HG03103 (cell line): ENCODE results near the gene SLC34A1.

Source experiments
- ATAC-seq: cut with Tn5 transposase; IDR thresholded peaks from one replicate; pipeline ENCODE4 v1.9.1; 2021; ENCODE audit warnings: low read depth; ENCODE audit not compliant: unreplicated experiment

The SLC34A1 gene

DNA sequence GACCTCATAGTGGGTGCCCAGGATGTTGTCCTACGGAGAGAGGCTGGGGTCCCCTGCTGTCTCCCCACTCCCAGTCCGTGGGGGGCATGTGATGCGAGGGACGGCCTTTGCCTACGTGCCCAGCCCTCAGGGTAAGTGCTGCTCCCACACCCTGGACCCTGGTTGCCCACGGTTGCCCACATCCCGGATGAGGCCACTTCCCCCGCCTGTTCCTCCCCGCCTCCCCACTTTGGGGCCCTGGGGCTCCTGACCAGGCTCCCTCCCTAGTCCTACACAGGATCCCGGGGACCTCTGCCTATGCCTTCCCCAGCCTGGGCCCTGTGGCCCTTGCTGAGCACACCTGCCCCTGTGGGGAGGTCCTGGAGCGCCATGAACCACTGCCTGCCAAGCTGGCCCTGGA lies 1.5 kb downstream of the SLC34A1 start:
- ATAC-seq, result no peak

DNA sequence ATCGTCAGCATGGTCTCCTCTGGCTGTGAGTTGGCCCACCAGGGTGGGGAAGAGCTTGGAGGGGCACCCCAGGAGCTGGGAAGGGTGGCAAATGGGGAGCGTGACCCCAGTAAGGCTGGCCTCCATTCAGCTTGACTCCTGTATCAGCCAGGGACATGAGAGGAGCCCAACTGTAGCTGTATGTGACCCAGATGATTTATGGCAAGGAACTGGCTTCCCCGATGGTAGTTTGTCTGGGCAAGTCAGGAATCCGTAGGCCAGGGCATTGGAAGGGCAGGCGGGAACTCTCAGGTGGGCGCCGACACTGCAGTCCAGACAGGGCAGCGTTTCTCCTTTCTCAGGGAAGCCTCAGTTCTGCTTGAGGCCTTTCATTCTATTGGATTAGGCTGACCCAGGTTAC lies 2.3 kb downstream of the SLC34A1 start:
- ATAC-seq, result no peak

DNA sequence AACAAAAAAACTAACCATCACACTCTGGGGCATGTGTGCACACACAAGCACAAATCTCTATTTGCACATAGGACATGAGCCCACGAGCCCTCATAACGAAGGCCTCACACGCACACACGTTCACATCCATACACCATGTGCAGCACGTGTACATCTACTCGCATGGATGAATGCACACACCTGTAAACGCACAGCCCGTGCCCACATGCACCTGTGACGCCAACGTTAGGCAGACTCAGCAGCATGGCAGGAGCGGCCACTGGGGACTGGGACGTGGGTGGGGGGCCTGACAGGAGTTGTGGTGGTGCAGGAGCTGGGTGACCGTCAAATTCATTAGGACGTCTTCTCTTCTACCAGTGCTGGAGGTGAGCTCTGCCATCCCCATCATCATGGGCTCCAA lies 3.2 kb downstream of the SLC34A1 start:
- no peak for ATAC-seq

DNA sequence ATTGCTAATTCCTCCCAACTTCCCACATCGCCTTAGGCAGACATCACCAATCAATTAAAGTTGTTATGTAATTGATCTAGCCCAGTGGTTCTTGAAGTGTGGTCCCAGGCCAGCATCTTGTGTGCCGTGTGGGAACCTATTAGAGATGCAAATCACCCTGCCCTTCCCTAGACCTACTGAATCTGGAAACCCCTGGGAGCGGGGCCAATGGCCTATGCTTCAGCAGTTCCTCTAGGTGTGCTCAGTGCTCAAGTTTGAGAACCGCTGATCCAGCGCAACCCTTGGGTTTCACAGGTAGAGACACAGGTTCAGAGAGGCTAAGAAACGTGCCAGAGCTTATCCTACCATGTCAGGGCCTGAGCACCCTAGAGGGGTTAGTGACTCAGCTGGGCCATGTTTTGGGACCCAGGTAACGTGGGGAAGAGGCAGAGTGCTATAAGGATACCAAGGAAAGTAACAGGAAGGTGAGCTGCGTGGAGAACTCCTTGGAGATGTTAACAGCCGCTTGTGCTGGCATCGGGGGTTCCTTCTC lies 4.4 kb downstream of the SLC34A1 start:
- no peak for ATAC-seq

DNA sequence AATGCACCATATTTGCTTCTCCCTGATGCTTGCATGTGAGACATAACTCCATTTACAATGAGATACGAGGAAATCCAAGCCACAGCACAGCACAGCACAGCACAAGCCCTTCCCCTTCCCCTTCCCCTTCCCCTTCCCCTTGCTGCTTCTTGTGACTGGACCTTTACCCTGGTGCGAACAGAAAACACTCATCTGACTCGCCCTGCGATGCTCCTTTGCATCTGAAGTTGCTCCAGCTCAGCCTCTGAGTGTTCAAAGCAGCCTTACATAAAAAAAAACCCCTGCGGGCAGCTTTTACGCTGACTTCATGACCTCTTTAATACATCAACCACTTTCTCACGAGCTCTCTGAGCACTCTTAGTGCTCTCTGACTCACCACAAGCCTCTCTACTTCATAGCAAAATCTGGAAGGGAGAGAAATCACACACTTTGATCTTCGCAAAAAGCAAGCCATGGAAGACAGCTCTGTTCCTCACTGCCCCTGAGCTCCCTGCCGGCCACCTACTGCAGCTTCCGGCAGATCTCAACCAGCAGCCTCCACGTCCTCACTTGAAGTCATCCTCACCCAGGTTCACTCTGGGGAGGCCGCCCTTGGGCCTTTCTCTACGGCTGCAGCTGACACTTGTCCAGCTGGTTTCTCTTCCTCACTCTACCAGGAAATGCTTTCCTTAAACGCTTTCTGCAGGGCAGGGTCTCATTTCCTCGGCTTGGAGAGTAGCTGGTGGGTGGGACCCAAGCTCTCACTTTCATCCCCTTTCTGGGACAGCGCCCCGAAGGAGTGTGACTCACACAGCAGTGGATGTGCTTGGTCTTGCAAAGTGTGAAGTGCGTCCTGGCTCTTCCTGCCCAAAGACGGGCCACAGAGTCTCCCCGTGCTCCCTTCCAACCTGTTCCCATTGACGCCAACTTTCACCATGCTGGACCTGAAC lies 5.3 kb downstream of the SLC34A1 start:
- peak; percentile 43 for ATAC-seq

DNA sequence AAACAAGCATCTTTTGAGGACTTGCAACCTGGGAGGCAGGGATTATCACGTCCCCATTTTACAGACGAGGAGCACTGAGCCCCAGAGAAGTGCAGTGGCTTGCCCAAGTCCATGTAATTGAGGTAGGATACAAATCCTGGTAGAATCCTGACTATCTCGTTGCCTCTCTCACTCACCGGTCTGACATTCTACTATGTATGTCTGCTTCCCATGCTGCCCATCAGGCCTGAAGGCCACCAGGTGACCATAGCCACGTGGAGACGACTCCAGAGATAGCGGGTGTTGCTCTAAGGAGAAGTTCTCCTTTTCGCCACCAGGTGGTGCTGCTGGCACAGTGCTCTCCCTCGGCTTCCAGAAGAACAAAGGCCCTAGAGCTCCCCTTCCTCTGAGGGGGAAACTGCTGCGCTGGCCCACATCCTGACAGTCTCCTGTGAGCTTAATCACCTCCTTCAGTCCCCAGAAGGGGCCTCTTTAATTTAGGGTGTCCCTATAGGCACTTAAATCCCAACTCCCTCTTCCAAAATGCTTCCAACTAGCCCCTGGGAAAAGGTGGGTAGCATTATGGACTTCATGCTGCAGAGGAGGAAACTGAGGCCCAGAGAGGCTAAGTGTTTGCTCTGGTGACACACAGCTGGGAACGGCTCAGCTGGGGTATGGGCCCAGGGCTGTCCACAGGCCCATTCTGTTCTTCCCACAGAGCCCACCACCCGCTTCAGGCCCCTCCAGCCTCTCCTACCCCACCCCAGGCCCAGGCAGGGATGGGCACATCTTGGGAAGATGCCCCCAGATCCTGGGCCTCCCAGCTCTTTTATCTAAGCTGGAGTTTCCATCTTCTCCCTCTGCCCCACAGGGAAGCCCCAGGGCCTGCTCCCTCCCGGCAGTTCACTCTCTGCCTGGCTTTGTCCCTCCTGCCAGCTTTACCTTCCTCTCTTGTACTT lies 6.4 kb downstream of the SLC34A1 start:
- ATAC-seq, result peak; percentile 51

DNA sequence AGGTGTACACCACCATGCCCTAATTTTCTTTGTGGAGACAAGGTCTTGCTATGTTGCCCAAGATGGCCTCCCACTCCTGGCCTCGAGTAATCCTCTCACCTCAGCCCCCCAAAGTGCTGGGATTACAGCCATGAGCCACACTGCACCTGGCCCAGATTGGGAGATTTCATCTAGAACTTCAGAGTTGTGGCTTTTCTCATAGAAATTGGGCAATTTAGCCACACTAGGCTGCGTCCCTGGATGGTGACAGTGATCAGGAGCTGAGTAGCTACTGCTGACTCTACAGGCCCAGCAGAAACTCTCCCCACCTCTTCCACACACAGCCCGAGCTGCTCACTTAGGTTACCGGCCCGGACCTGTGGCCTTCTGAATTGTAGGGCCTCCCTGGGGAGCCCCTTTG lies 8.5 kb downstream of the SLC34A1 start:
- ATAC-seq, result no peak

DNA sequence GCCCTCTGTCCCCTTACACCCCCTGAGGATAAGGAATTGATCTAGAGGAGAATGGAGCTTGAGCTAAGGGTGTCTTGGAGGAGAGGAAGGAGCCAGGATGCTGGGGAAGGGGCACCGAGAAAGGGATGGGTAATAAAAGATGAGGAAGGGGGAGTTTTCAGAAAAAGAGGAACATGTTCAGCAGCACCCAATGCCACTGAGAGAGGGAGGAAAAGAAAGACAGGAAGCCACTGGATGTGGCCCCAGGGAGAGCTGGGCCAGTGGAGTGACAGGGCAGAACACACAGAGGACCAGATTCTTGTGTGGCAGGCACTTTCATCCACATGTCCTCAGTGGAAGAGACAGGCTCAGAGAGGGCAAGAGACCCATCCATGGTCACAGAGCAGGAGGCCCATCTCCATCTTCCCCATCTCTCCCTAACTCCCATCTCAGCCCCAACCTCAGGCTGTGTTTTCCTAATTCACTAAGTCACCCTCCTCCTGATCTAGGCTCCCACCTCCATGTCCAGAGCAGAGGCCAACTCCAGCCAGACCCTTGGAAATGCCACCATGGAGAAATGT lies 9.1 kb downstream of the SLC34A1 start:
- ATAC-seq, result no peak

DNA sequence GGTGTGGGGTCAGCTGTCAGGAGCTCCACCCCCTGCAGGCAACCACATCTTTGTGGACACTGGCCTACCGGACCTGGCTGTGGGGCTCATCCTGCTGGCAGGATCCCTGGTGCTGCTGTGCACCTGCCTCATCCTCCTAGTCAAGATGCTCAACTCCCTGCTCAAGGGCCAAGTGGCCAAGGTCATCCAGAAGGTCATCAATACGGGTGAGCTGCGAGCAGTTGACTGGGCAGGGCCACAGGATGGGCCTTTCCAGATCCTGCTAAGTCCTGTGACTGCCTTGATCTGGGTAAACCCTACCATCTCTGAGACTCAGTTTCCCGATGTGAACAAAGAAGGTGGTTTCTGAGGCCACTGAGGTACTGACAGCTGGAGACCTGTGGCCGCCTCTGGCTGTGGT lies 9.8 kb downstream of the SLC34A1 start:
- no peak for ATAC-seq

DNA sequence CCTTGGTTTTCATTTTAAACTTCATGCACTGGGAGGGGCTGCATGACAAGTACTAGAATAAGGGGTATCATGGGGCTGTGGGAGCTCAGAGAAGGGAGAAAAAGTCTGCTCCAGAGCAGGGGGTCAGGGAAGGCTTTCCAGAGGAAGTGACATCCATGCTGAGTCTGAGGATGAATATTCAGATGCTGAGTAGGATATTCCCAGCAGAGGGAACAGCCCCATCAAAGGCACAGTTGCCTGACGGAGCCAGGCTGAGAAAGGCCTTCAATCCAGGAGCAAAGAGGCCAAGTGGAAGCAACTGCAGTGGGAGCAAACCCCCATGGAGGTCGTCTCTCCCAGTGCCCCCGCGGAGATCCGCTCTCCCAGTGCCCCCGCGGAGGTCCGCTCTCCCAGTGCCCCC lies 11.8 kb downstream of the SLC34A1 start:
- no peak for ATAC-seq

DNA sequence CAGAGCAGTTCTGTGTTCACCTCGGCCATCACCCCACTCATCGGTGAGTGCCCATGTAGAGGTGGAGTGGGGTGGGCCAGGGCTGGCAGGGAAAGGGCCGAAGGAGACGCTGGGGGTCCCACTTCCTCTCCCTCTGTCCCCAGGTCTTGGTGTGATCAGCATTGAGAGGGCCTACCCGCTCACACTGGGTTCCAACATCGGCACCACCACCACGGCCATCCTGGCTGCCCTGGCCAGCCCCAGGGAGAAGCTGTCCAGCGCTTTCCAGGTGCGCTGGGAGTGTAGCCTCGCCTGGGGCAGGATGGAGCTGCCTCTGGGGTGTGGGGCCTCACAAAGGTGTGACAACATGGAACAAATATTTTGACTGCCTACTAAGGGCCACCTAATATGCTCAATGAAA lies 12.6 kb downstream of the SLC34A1 start:
- no peak for ATAC-seq

DNA sequence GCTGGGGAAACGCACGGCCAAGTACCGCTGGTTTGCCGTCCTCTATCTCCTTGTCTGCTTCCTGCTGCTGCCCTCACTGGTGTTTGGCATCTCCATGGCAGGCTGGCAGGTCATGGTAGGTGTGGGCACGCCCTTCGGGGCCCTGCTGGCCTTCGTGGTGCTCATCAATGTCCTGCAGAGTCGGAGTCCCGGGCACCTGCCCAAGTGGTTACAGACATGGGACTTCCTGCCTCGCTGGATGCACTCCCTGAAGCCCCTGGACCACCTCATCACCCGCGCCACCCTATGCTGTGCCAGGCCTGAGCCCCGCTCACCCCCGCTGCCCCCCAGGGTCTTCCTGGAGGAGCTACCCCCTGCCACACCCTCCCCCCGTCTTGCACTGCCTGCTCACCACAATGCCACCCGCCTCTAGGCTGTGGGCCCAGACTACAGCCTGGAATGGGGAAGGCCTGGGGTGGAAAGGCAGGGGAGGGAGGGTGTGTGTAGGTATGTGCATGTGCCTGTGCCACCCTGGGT lies 13.7 kb downstream of the SLC34A1 start:
- ATAC-seq, result no peak

DNA sequence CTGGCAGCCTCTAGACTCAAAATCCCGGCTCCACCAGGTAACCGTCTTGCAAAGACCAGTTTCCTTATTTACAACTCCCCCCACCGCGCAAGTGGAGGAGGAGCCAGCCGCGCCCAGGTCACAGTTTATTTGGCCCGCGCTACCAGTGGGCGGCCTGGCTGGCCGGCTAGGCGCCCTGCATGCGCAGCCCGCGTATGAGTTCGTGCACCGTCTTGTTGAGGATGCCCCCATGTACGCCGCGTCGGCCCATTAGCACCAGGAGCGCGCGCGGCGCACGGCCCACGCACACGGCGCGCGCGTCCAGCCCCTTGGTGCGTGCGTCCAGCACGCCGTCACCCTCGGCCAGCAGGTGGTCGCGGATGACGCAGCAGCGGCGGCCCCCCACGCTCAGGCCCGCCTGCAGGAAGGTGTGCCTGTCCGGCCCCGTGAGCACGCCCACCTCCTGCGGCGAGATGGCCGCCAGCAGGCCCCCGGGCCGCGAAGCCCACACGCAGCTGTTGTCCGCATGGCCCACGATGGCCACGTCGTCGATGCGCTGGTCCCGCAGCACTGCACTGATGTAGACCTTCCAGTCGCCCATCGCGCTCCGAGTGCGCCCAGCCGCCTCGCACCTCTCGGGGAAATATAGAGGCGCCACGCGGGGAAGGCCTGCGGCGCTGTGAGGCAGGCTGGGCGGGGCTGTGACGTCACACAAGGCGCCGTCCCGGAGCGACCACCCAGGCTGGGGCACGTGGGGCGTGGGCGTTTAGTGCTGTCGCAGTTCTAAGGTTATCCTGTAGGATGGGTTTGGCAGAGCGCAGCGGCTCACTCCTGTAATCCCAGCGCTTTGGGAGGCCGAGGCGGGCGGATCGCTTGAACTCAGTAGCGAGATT lies 16.0 kb downstream of the SLC34A1 start, which contains the start of gene PFN3:
TSS of gene PFN3 (minus strand) at position 665 of the 872 bp plus-strand sequence. CDS start at position 580, 85 bp downstream.
- ATAC-seq, result no peak

DNA sequence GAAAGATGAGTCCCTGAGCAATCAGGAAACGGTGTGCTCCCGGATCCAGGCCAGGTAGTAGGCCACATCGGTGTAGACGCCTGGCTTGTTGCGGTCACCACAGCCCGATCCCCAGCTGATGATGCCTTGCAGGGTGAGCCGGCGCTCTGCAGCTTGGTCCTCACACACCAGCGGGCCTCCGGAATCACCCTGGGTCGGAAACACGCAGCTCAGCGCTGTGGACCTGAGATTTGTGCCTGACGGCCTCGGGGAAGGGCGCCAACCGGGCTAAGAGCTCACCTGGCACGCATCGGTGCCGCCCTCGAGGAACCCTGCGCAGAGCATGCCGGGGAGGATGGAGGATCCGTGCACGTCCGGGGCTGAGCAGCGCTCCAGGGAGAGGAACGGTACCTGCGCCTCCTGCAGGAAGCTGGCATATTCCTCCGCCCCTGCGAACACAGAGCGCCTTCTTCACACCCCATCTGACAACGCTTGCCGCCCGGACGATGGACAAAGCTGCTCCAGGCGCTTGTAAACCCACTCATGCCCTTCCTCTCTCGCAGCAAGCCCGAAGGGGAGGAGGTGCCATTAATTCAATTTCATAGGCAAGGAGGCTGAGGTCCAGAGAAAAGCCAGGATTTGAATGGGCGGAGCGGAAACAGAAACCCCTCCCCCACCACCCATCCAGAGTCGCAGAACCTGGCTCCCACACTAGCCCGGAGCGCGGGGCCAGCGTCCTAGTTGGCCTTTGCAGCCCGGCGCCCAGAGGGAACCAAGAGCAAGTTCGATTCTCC lies 18.2 kb downstream of the SLC34A1 start:
- ATAC-seq, result no peak

DNA sequence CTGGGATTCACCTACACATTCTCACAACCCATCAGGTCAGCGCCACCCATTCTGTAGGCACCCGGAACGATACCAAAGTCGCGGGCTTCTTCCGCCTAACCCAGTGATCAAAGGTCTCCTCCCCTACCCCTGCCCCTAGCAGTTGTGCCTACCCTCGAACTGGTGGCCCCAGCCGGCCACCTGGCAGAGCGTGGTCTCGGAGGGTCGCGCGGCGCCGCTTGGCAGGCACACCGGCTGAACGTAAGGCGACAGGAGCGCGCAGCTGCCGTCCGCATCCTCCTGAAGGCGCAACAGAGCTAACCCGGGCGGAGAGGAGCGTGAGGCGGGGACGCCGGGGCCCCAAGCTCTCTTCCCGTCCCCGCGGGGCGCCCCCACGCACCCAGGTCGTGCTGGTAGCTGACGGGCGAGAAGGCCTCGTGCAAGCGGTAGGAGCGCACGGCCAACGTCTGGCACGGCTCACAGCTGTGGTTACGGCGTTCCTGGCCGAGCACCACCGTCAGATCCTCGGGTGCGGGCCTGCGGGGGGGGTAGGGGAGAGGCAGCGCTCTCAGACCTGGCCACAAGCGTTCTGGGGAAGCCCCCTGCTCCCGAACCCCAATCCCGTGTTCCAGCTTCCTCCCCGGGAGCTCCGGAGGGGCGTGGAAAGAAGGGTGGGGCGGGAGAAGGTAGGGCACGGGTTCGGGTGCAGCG lies 19.0 kb downstream of the SLC34A1 start:
- ATAC-seq, result no peak

DNA sequence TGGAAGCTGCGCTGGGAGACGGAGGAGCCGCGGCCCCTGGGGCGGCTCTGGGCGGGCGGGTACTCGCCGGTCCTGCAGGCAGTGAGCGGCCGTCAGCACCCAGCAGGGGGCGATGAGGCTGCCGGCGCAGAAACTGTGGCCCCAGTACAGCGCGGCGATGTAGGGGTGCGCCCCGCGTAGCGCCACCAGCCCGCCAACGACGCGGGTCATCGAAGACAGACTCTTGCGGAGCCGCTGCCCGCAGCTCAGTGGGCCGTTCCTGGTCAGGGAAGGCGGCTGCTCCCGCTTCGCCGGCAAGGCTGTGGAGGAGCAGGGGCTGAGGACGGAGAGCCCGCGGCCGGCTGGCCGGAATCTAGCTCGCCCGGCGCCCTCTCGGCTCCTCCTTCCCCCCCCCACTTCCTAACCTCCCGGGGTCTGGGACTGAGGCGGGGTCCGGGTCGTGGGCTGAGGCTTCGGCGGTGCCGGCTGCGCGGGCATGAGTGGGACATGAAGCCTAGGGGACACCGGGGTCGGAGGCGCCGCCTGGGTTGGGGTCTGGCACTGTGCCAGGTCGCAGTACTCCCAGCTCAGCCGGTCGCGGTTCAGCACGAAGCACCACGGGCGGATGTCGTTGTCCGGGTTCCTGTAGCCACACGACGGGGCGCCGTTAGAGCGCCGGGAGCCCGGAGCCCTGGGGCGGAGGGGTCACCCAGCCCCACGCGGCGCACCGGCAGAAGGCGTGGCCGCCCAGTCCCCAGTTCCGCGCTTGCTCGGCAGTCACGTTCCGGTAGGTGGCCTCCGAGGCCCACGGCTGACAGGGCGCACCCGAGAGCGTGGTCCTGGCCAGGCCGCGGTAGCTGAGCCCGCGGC lies 19.8 kb downstream of the SLC34A1 start:
- peak; percentile 70 for ATAC-seq

DNA sequence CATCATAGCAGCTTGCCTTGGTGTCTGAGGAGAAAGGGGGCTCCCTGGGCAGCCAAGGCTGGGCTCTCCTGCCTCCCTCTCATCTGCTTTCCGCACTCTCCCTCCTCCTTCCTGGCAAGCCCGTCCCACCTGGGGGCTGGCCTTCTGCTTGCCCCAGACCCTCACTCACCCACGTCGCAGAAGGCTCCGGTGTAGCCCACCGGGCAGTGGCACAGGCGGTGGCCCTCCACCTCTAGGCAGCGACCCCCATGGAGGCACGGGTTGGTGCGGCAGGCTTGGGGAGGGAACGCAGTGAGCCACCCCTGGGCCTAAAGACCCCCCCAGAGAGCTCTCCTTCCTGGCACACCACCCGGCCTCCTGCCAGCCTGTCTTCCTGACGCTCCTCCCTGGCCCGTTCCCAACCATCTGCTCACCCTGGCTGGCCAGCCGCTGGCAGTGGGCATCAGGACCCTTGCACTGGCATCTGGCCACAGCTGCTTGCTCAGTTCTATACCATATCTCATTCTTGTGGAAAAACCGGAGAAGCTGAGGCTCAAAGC lies 20.5 kb downstream of the SLC34A1 start:
- no peak for ATAC-seq
